Omental fat pad (tissue), 4 donors: Measurements from ENCODE around the gene CHML. TPM values are rescaled to one million over a fixed set of nuclear protein-coding genes. Genes with fewer than 3 reads are reported as not detected.

Experiments
- ATAC-seq: fragments of 150-250 bp; one replicate; pipeline ENCODE4 v1.9.1; 2016; ENCODE audit warnings: mild to moderate bottlenecking, moderate library complexity; ENCODE audit not compliant: low FRiP score
- DNase-seq: peaks from one replicate; pipeline ENCODE4 v3.0.0-alpha.2; 2019; ENCODE audit warnings: low spot score
- CTCF ChIP-seq, 3 donors: fragments of 450-650 bp; IDR thresholded peaks; one replicate each; pipeline ENCODE4 v1.5.1; 2016 to 2017; ENCODE audit warnings: antibody characterized with exemption in 3 of 3, mild to moderate bottlenecking in 3 of 3, moderate library complexity in 2 of 3
- total RNA-seq, 4 donors: library from RNA; depleted of rRNA; stranded (reverse); fragments of >200 nt; gene quantifications; one replicate each; pipeline ENCODE4 v1.1.0, GENCODE V29; 2016

Gene CHML
- total RNA-seq, 4 donors from 2014 or later, result 4.8 to 12.6 (median 7.7) TPM

GRCh38 chr1:241645199-241645598 lies 5.0 kb upstream of the CHML start:
- no peak for TF ChIP-seq CTCF (IDR thresholded peaks at IDR 0.05)
- ATAC-seq (no peak), DNase-seq (no peak)

GRCh38 chr1:241644259-241644658 lies 4.1 kb upstream of the CHML start:
- DNase-seq, result no peak
- no peak for TF ChIP-seq CTCF (IDR thresholded peaks at IDR 0.05)
- ATAC-seq, result no peak

- ATAC-seq (no peak), DNase-seq (no peak)
- no peak for TF ChIP-seq CTCF (IDR thresholded peaks at IDR 0.05)
These were observed 2.4 kb upstream of the CHML start for GRCh38 chr1:241642593-241642944.

GRCh38 chr1:241641773-241642592 lies 1.8 kb upstream of the CHML start:
- ATAC-seq (no peak), DNase-seq (no peak)
- TF ChIP-seq CTCF (IDR thresholded peaks at IDR 0.05), result no peak

GRCh38 chr1:241640867-241641622 lies 876 bp upstream of the CHML start:
- DNase-seq (no peak), ATAC-seq (no peak)
- no peak for TF ChIP-seq CTCF (IDR thresholded peaks at IDR 0.05)

GRCh38 chr1:241639623-241640148 lies 483 bp downstream of the CHML start:
- no peak for TF ChIP-seq CTCF (IDR thresholded peaks at IDR 0.05)
- ATAC-seq (peak; percentile 45), DNase-seq (no peak)
